Measurements from ENCODE around the gene PRX.
"Not testable (repeated sequence)": the region's sequence is repeated elsewhere in the genome, so short reads cannot be mapped to it uniquely, and the experiment has no call there.

Gene PRX

DNA sequence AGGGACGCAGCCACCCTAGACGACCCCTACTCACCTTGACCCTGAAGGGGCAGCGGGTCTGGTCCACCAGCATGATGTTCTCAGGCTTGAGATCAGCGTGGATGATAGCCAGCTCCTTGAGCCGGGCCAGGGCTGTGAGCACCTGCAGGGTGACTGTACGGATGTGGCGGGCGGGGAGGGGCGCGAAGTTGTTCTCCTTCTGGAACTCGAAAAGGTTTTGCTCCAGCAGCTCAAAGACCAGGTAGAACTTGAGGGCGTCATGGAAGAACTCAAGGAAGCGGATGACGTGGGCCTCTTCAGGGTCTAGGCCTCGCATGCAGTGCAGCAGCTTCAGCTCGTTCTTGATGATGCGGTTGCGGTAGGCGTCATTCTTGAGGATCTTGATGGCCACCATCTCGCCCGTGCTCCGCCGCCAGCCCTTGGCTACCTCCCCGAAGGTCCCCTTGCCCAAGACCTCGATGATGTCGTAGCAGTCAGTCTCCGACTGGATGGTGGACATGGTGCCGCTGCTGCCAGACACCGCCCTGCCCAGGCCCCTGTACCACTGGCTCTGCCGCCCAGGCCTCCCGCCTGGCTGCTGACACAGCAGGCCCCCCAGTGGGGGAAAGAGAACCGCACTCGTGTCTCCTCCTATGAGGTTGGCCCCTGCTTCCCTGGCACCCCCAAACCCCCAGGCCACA lies 23.6 kb downstream of the PRX start:
- no peak for DNase-seq

GRCh38 chr19:40388481-40388880 lies 24.7 kb downstream of the PRX start:
- no peak for DNase-seq

DNA sequence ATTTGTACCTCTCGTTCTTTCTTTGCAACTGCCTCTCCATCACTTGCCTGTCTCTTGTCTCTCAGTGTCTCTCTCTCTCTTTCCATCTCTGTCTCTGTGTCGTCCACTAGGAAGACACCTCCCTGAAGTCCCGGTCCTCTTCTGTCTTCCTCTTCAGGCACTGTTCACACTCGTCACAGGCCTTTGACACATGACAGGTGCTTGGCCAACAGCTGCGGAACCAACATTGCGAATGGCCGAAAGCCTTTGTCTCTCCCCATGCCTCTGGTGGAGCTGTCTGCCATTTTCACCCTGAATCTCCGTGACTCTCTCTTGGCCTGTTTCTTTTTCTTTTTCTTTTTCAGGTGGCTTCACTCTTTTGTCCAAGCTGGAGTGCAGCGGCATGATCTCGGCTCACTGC lies 26.0 kb downstream of the PRX start:
- no peak for DNase-seq

DNA sequence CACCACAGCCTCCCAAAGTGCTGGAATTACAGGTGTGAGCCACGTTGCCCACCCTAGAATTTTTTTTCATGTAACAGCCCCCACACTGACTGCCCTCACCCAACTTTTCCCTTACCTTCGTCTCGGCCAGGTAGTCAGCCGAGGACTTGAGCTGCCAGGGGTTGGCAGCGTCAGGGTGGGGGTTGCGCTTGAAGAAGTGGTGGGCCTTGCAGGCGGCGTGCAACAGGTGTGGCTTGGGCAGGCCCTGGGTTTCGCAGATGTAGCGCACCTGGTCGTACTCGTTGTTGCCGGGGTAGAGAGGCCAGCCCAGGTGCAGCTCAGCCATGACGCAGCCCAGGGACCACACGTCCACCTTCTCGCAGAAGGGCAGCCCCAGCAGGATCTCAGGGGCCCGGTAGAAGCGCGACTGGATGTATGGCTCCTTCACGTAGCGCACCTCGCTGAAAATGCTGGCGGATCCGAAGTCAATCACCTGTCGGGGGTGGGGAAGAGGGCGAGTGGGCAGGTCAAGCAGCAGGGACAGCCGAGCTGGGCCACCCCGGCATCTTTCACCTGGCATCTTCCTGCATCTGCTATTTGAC lies 29.4 kb downstream of the PRX start:
- no peak for DNase-seq

GRCh38 chr19:40381321-40381720 lies 31.9 kb downstream of the PRX start:
- DNase-seq: no peak

GRCh38 chr19:40380199-40381037 lies 32.8 kb downstream of the PRX start:
- DNase-seq: no peak

DNA sequence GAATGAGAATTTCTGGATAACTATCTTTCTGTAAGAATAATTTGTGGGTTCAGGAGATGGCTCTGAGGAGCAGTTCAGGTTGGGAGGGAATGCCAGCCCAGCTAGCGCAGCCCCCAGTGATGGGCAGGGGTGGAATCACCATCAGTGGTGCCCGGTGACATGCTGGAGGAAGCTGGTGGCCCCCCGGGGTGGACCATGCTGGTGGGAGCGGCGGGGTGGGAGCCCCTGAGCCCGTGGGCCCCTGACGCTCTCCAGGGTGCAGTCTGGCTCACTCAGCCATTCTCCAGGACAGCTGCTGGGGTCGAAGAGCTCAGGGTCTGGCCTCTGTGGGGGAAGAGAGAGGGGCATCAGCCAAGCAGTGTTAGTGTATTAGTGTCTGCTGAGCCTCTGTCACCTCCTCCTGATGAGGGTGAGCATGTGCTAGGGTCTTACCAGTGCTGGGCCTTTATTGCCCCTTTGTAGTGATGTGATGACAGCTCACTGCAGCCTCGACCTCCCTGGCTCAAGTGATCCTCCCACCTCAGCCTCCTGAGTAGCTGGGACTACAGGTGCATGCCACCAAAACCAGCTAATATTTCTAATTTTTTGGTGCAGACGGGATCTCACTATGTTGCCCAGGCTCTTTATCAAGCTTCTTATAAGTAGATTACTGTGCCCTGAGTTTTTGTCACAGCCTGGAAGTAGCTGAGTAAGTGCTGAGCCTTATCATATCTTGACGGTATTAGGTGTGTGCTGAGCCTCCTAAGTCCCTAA lies 33.6 kb downstream of the PRX start:
- DNase-seq: no peak

DNA sequence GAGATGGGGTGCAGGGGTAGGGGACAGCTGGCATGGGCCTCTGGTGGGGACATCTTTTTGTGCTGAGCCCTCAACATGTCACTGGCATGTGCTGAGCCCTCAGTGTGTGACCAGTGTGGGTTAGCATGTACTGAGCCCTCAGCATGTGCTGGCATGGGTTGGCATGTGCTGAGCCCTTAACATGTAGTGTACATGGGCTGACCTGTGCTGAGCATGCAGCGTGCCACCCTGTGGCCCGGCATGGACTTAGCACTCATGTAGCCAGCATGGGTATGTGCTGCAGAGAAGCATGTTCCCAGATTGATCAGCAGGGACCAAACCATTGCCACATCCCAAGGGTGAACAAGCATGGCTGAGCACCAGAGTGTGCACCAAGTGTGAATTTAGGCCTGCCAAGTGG lies 34.7 kb downstream of the PRX start:
- no peak for DNase-seq

GRCh38 chr19:40377876-40378385 lies 35.2 kb downstream of the PRX start:
- DNase-seq: no peak

- no peak for DNase-seq
Measured at GRCh38 chr19:40376286-40376862, 36.8 kb downstream of the PRX start.

- no peak for DNase-seq
Measured at GRCh38 chr19:40374084-40374483, 39.1 kb downstream of the PRX start.

GRCh38 chr19:40371802-40372122 lies 41.4 kb downstream of the PRX start:
- DNase-seq: no peak

DNA sequence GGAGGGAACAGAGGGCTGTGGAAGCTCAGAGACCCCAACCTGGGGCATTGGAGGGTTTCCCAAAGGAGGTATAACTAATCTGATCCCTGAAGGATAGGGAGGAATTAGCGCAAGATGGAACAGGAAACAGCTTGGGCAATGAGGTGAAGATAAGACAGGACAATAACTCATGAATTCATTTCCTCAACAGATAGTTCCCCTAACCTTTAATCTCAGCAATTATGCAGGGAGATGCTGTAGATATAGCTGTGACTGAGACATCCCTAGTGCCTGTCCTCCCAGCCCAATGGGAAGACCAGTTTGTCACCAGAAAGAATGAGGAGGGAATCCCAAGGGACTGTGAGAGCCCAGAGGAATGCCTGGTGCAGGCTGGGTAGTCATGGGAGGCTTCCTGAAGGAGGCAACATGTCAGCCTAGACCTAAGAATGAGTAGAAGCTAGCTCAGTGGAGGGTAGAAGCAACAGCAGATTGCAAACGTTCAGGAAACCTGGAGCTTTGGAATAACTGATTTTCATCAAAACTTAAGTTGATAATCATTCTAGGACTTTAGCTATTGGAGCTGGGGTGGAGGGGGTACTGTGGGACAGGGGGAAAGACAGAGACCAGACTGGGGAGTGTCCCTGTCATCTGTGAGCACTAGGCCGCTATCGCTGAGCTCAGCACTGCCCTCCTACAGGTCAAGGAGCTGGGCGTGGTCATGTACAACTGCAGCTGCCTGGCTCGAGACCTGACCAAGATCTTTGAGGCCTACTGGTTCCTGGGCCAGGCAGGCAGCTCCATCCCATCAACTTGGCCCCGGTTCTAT lies 42.0 kb downstream of the PRX start:
- DNase-seq: no peak

DNA sequence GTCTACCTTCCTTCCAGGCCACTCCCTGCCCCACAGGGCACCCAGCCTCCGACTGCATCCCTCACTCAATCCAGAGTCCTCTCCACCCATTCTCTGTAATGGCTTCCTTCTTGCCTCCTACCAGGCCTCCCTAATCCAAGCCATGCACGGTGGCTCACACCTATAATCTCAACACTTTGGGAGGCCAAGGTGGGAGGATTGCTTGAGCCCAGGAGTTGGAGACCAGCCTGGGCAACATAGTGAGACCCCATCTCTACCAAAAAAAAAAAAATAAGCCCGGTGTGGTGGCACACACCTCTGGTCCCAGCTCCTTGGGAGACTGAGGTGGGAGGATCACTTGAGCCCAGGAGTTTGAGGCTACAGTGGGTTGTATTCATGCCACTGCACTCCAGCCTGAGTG lies 42.9 kb downstream of the PRX start:
- DNase-seq: not testable (repeated sequence)

- DNase-seq: no peak
Measured at GRCh38 chr19:40369797-40370196, 43.4 kb downstream of the PRX start.

DNA sequence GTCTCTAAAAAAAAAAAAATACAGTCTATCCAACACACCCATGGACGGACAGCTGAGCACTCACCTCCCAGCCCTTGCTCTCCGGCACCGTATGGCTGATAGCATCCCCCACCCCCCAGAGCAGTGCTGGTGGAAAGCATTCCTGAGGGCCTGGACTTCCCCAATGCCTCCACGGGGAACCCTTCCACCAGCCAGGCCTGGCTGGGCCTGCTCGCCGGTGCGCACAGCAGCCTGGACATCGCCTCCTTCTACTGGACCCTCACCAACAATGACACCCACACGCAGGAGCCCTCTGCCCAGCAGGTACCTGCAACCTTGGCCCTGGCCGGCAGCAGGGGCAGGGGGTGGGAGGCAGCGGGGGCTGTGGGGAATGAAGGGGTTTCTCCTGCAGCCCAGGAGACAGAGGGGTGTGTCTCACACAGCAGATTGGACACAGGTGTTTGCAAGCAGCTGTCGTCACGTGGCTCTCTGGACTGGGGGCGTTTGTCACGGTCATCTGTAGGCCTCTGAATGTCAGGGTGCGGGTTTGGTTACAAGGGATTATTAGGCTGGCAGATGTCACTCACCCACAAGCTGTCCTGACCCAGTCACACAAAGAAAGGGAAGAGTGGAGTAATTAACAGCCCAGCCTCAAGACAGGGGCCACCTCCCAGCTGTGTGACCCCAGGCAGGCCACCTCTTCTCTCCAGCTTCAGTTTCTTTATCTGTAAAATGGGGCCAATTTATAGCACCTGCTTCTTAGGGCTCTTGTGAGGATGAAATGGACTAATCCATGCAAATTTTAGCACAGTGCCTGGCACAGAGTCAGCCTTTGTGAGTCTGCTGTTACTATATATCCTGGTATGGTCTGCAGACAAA lies 45.4 kb downstream of the PRX start:
- DNase-seq: no peak

DNA sequence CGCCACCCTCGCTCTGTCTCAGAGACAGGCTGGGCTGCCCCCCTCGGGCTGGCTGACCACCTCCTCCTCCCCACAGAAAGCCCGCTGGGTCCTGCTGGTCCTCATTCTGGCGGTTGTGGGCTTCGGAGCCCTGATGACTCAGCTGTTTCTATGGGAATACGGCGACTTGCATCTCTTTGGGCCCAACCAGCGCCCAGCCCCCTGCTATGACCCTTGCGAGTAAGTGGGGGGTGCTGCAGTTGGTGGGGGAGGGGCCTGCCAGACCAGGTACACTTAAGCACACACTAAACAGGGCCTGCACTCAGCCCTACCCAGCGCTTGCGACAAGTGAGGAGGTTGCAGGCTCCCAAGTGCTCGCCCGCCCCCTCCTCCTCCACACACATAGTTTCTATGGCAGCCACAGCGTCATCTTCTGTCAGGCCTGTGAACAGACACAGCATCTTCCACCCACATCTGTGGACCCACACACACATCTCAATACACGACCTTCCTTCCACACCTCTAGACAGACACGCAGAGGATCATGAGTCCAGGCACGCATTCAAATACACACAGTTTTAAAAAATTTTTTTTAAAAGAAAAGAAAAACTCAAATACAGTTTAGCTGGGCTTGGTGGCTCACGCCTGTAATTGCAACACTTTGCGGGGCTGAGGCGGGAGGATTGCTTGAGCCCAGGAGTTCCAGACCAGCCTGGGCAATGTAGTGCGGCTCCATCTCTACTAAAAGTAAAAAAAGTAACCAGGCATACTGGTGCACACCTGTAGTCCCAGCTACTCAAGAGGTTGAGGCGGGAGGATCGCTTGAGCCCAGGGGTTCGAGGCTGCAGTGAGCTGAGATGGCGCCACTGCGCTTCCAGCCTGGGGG lies 46.2 kb downstream of the PRX start:
- DNase-seq: no peak

DNA sequence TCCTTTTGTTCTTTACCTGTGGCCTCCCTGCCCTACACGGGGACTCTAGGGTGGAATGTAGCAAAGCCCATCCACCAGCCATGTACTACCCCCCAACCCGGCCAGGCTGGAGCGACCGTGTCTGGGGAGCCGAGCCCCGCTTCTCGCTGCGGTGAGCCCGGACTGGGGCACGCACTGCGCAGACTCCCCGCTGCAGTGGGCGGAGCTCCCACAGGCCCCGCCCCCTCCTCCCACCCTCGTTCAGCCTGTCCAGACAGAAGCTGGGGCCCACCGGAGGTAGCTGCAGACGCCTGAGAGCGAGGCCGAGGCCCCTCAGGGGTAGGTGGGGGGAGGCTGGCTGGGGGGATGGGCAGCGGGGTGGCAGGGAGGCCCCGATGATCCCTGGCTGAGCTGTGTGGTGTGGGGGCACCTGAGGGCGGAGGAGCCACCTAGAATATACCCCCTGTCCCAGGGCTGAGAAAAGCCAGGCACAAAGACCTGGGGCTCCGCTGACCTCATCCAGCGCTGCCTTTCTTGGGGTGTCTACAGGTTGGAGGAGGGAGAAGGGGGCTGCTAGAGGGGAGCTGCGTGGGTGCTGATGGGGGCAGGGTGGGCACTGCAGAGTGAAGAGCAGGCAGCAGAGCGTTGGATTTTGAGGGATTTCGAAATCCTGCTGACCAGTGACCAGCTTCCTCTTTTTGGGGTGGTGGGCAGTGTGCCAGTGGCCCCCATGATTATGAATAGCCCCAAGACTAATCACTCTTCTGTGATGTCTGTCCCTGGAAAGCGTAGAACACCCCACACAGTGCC lies 47.4 kb downstream of the PRX start:
- peak; percentile 96 for DNase-seq

GRCh38 chr19:40365010-40365409 lies 48.2 kb downstream of the PRX start:
- no peak for DNase-seq

Measured in right forelimb (tissue), 1 donor.